ENCODE results near the gene OCSTAMP. TPM values are rescaled to one million over a fixed set of nuclear protein-coding genes. Genes with fewer than 3 reads are reported as not detected.

The OCSTAMP gene
- total RNA-seq, 1 experiment from 2014 or later = not detected

- Histone ChIP-seq H3K4me3 (no peak overlapping the region), H3K27me3 (0 out of 2 replicates have a peak, but pooled peaks cover 3% of the 10 kb centered on the region), H3K4me1 (peaks cover 12% of the 10 kb centered on the region), H3K36me3 (no peaks in the 10 kb centered on the region), H3K9me3 (replicated peaks) (no peaks in the 10 kb centered on the region), H3K27ac (no peak overlapping the region)
- no peak for DNase-seq
Observed at GRCh38 chr20:46552460-46553420, 2.3 kb upstream of the OCSTAMP start.

- Histone ChIP-seq H3K27ac (no peak overlapping the region), H3K4me3 (no peak overlapping the region), H3K4me1 (peaks cover 12% of the 10 kb centered on the region), H3K9me3 (replicated peaks) (no peaks in the 10 kb centered on the region), H3K36me3 (no peaks in the 10 kb centered on the region), H3K27me3 (0 out of 2 replicates have a peak, but pooled peaks cover 2% of the 10 kb centered on the region)
- no peak for DNase-seq
Observed at GRCh38 chr20:46551522-46552381, 1.3 kb upstream of the OCSTAMP start.

GRCh38 chr20:46549188-46549972 lies 1.1 kb downstream of the OCSTAMP start:
- Histone ChIP-seq H3K27me3 (no peaks in the 10 kb centered on the region), H3K36me3 (no peaks in the 10 kb centered on the region), H3K9me3 (replicated peaks) (no peaks in the 10 kb centered on the region), H3K27ac (no peak overlapping the region), H3K4me3 (no peak overlapping the region), H3K4me1 (peaks cover 12% of the 10 kb centered on the region)
- no peak for DNase-seq

GRCh38 chr20:46548688-46549087 lies 1.8 kb downstream of the OCSTAMP start:
- Histone ChIP-seq H3K9me3 (replicated peaks) (no peaks in the 10 kb centered on the region), H3K4me3 (no peak overlapping the region), H3K4me1 (peaks cover 12% of the 10 kb centered on the region), H3K36me3 (no peaks in the 10 kb centered on the region), H3K27ac (no peak overlapping the region), H3K27me3 (no peaks in the 10 kb centered on the region)
- peak in 1 of 2 experiments; percentile 53 for DNase-seq

- H3K9me3 ChIP-seq (replicated peaks) = no peaks in the 10 kb centered on the region
- no peak for DNase-seq
- H3K36me3 ChIP-seq = no peaks in the 10 kb centered on the region
- peaks cover 12% of the 10 kb centered on the region for H3K4me1 ChIP-seq
- H3K27ac ChIP-seq = no peak overlapping the region
- H3K27me3 ChIP-seq = no peaks in the 10 kb centered on the region
- H3K4me3 ChIP-seq = no peak overlapping the region
Observed at GRCh38 chr20:46547995-46548394, 2.5 kb downstream of the OCSTAMP start.

- Histone ChIP-seq H3K27ac (no peak overlapping the region), H3K4me3 (no peak overlapping the region), H3K36me3 (no peaks in the 10 kb centered on the region), H3K9me3 (replicated peaks) (no peaks in the 10 kb centered on the region), H3K4me1 (peaks cover 12% of the 10 kb centered on the region), H3K27me3 (no peaks in the 10 kb centered on the region)
- DNase-seq = no peak
Observed at GRCh38 chr20:46546936-46547335, 3.5 kb downstream of the OCSTAMP start.

- Histone ChIP-seq H3K27me3 (no peaks in the 10 kb centered on the region), H3K27ac (no peak overlapping the region), H3K4me3 (no peak overlapping the region), H3K4me1 (peaks cover 12% of the 10 kb centered on the region), H3K36me3 (no peaks in the 10 kb centered on the region), H3K9me3 (replicated peaks) (no peaks in the 10 kb centered on the region)
- no peak for DNase-seq
Observed at GRCh38 chr20:46546298-46546697, 4.2 kb downstream of the OCSTAMP start.

GRCh38 chr20:46545827-46546138 lies 4.7 kb downstream of the OCSTAMP start:
- Histone ChIP-seq H3K27ac (no peak overlapping the region), H3K9me3 (replicated peaks) (no peaks in the 10 kb centered on the region), H3K4me3 (no peak overlapping the region), H3K4me1 (peaks cover 10% of the 10 kb centered on the region), H3K27me3 (0 out of 2 replicates have a peak, but pooled peaks cover 1% of the 10 kb centered on the region), H3K36me3 (no peaks in the 10 kb centered on the region)
- no peak for DNase-seq

- Histone ChIP-seq H3K27ac (no peak overlapping the region), H3K4me1 (peaks cover 4% of the 10 kb centered on the region), H3K4me3 (no peak overlapping the region), H3K36me3 (no peaks in the 10 kb centered on the region), H3K9me3 (replicated peaks) (no peaks in the 10 kb centered on the region), H3K27me3 (0 out of 2 replicates have a peak, but pooled peaks cover 6% of the 10 kb centered on the region)
- no peak for DNase-seq
Observed at GRCh38 chr20:46545077-46545826, 5.2 kb downstream of the OCSTAMP start.

- Histone ChIP-seq H3K36me3 (no peaks in the 10 kb centered on the region), H3K27ac (no peak overlapping the region), H3K4me3 (no peak overlapping the region), H3K4me1 (no peaks in the 10 kb centered on the region), H3K27me3 (0 out of 2 replicates have a peak, but pooled peaks cover 6% of the 10 kb centered on the region), H3K9me3 (replicated peaks) (no peaks in the 10 kb centered on the region)
- no peak for DNase-seq
Observed at GRCh38 chr20:46544576-46544975, 5.9 kb downstream of the OCSTAMP start.

- no peak overlapping the region for H3K27ac ChIP-seq
- no peak for DNase-seq
- no peak overlapping the region for H3K4me3 ChIP-seq
- no peaks in the 10 kb centered on the region for H3K36me3 ChIP-seq
- H3K4me1 ChIP-seq = no peaks in the 10 kb centered on the region
- H3K9me3 ChIP-seq (replicated peaks) = no peaks in the 10 kb centered on the region
- 0 out of 2 replicates have a peak, but pooled peaks cover 6% of the 10 kb centered on the region for H3K27me3 ChIP-seq
Observed at GRCh38 chr20:46543959-46544358, 6.5 kb downstream of the OCSTAMP start.

GRCh38 chr20:46543033-46543432 lies 7.4 kb downstream of the OCSTAMP start:
- H3K36me3 ChIP-seq = no peaks in the 10 kb centered on the region
- H3K27me3 ChIP-seq = 0 out of 2 replicates have a peak, but pooled peaks cover 6% of the 10 kb centered on the region
- H3K9me3 ChIP-seq (replicated peaks) = no peaks in the 10 kb centered on the region
- H3K27ac ChIP-seq = no peak overlapping the region
- no peak for DNase-seq
- no peaks in the 10 kb centered on the region for H3K4me1 ChIP-seq
- H3K4me3 ChIP-seq = no peak overlapping the region

- no peaks in the 10 kb centered on the region for H3K4me1 ChIP-seq
- no peaks in the 10 kb centered on the region for H3K36me3 ChIP-seq
- H3K27me3 ChIP-seq = peaks cover 13% of the 10 kb centered on the region; the same call in 1 of the 2 replicates
- no peak for DNase-seq
- no peak overlapping the region for H3K27ac ChIP-seq
- H3K9me3 ChIP-seq (replicated peaks) = no peaks in the 10 kb centered on the region
- H3K4me3 ChIP-seq = no peak overlapping the region
Observed at GRCh38 chr20:46541229-46541935, 9.1 kb downstream of the OCSTAMP start.
